ENCODE measurements around the gene TSPAN32.
"Not testable (repeated sequence)": the region's sequence is repeated elsewhere in the genome, so short reads cannot be mapped to it uniquely, and the experiment has no call there.

TSPAN32 gene

DNA sequence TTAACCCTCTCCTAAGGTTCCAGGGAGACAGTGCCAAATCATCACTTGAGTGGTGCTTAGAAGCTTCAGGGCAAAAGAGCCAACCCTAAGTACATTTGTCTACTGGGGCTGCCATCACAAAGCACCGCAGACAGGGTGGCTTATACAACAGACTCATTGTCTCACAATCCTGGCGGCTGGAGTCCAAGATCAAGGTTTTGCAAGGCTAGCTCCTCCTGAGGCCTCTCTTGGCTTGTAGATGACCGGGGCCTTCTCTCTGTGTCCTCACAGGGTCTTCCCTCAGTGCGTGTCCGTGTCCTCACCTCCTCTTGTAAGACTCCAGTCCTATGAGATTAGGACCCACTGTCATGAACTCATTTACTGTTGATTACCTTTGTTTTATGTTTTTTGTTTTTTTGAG, 41.2 kb downstream of the TSPAN32 start:
- DNase-seq (ENCODE audit: insufficient read length) (no peak), FAIRE-seq (no peak)
- TF ChIP-seq POLR2A (IDR thresholded peaks at IDR 0.05; ENCODE audit: low read depth, low read length) (no peak), TAF1 (IDR thresholded peaks at IDR 0.05; ENCODE audit: borderline replicate concordance, low read depth, low read length) (no peak), POLR2AphosphoS5 (IDR thresholded peaks at IDR 0.05; ENCODE audit: low read depth, low read length) (no peak)

DNA sequence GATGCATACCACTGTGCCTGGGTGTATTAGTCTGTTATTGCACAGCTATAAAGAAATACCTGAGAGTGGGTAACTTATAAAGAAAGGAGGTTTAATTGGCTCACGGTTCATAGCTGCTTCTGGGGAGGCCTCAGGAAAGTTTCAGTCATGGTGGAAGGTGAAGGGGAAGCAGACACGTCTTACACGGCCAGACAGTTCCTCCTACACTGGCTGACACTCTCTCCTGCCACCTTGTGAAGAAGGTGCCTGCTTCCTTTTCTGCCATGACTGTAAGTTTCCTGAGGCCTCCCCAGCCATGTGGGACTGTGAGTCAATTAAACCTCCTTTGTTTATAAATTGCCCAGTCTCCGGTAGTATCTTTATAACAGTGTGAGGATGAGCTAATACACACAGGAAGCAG, 41.7 kb downstream of the TSPAN32 start:
- TF ChIP-seq POLR2AphosphoS5 (IDR thresholded peaks at IDR 0.05; ENCODE audit: low read depth, low read length) (no peak), TAF1 (IDR thresholded peaks at IDR 0.05; ENCODE audit: borderline replicate concordance, low read depth, low read length) (no peak), POLR2A (IDR thresholded peaks at IDR 0.05; ENCODE audit: low read depth, low read length) (no peak)
- FAIRE-seq: no peak
- DNase-seq (ENCODE audit: insufficient read length): no peak

DNA sequence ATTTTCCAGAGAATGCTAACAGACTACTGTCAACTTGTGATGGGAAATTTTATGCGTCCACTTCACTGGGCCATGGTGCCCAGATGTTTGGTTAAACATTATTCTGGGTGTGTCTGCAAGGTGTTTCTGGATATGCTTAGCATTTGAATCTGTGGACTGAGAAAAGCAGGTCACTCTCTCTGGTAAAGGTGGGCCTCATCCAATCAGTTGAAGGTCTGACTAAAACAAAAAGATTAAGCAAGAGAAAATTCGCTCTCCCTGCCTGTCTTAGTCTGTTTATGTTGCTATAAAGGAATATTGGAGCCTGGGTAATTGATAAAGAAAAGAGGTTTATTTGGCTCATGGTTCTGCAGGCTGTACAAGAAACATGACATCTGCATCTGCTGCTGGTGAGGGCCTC, 43.2 kb downstream of the TSPAN32 start:
- no peak for FAIRE-seq
- no peak for DNase-seq (ENCODE audit: insufficient read length)
- TF ChIP-seq TAF1 (IDR thresholded peaks at IDR 0.05; ENCODE audit: borderline replicate concordance, low read depth, low read length): no peak
- TF ChIP-seq POLR2A (IDR thresholded peaks at IDR 0.05; ENCODE audit: low read depth, low read length): no peak
- no peak for TF ChIP-seq POLR2AphosphoS5 (IDR thresholded peaks at IDR 0.05; ENCODE audit: low read depth, low read length)

DNA sequence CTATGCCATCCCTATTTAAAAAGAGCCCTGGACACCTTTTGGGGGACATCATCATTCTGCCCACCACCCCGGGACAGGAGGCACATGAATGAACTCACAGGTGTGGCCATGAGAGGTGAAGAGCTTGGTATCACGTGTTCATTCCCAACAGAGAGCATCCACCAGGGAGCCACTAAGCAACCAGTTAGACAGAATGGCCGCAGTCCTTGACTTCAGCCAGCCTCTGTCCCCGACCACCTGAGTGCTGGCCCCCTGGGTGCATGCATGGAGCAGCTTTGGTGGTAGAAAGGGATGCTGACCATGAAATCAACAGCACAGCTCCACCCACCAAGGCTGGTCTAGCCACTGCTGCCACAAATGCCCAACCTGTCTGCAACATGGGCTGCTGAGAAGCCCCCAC, 44.2 kb downstream of the TSPAN32 start:
- FAIRE-seq (no peak), DNase-seq (ENCODE audit: insufficient read length) (no peak)
- TF ChIP-seq TAF1 (IDR thresholded peaks at IDR 0.05; ENCODE audit: borderline replicate concordance, low read depth, low read length) (no peak), POLR2A (IDR thresholded peaks at IDR 0.05; ENCODE audit: low read depth, low read length) (no peak), POLR2AphosphoS5 (IDR thresholded peaks at IDR 0.05; ENCODE audit: low read depth, low read length) (no peak)

DNA sequence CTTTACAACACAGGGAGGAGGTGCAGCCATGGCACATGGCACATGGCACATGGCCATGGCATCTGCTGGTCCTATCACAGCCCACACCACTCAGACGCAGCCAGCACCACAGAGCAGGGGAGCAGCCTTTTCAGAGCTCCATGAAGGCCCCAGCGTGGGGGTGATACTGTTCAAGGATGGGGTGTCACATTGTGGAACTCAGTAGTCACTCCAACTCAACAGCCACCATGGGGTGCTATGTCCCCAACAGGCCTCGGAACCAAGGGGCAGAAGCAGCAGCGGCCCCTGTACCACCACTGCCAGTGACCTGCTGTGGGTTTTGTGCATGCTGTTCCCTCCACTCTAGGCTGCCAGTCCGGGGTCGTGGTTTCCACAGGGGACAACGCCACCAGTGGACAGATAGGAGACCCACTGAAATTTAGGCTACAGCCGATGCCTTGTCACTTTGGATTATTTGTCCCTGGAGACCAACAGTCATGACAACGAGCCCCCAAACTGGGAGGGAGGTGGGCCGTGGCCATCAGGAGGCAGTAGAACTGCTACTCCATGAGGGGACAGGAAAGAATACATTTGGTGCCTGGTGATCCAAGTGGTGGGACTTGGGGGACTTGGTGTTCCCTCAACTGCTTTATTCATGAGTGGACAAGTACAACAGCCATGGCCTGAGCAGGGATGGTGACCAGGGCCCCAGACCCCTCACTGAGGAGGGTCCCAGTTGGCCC, 44.9 kb downstream of the TSPAN32 start:
- TF ChIP-seq POLR2A (IDR thresholded peaks at IDR 0.05; ENCODE audit: low read depth, low read length): no peak
- no peak for TF ChIP-seq POLR2AphosphoS5 (IDR thresholded peaks at IDR 0.05; ENCODE audit: low read depth, low read length)
- no peak for TF ChIP-seq TAF1 (IDR thresholded peaks at IDR 0.05; ENCODE audit: borderline replicate concordance, low read depth, low read length)
- FAIRE-seq: no peak
- DNase-seq (ENCODE audit: insufficient read length): no peak

DNA sequence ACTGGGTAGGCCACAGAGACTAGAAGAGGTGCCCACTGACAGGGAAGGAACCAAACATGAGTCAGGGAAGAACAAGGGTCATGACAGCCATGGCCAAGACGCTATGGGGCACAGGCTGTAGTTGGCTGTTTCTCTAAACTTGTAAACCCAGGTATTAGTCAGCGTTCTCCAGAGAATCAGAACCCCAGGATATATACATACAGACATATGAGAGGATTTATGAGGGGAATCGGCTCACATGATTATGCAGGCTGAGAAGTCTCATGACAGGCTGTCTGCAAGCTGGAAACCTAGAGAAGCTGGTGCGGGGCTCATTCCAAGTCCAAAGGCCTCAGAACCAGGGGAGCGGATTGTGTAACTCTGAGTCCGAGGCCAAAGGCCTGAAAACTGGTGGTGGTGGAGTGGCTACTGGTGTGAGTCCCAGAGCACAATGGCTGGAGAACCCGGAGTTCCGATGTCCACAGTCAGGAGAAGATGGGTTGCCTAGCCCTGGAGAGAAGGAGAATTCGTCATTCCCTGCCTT, 45.6 kb downstream of the TSPAN32 start:
- FAIRE-seq: no peak

DNA sequence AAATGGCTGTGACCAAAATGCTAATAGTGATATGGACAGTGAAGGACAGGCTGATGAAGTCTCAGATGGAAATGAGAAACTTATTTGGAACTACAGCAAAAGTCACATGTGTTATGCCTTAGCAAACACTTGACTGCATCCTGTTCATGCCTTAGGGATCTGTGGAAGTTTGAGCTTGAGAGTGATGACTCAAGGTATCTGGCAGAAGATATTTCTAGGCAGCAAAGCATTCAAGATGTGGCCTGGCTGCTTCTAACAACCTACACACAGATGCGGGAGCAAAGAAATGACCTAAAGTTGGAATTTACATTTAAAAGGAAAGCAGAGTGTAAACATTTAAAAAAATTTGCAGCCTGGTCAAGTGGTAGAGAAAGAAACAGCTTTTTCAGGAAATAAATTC, 47.2 kb downstream of the TSPAN32 start:
- TF ChIP-seq POLR2AphosphoS5 (IDR thresholded peaks at IDR 0.05; ENCODE audit: low read depth, low read length) (no peak), POLR2A (IDR thresholded peaks at IDR 0.05; ENCODE audit: low read depth, low read length) (no peak), TAF1 (IDR thresholded peaks at IDR 0.05; ENCODE audit: borderline replicate concordance, low read depth, low read length) (no peak)
- DNase-seq (ENCODE audit: insufficient read length) (no peak), FAIRE-seq (no peak)

More for the DNA sequence above, 45.6 kb downstream of the TSPAN32 start:
- no peak for DNase-seq (ENCODE audit: insufficient read length)
- no peak for TF ChIP-seq POLR2A (IDR thresholded peaks at IDR 0.05; ENCODE audit: low read depth, low read length)

DNA sequence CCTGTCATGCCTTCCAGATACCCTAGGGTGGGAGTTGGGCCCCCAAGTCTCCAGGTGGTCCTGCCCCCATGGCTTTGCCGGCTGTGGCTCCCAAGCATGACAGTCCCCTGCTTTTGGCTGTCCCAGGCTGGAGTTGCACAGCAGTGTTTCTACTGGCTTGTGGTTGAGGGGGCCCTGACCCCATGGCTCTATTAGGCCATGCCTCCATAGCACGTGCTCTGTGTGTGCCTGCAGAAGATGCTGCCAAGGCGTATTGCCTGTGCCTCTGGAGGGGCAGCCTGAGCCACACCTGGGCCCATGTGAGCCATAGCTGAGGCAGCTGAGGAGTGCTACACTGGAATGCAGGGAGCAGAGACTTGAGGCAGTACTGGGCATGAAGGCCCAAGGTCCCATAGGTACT, 49.9 kb downstream of the TSPAN32 start:
- DNase-seq (ENCODE audit: insufficient read length) (no peak), FAIRE-seq (no peak)
- no peak for TF ChIP-seq POLR2AphosphoS5 (IDR thresholded peaks at IDR 0.05; ENCODE audit: low read depth, low read length)
- TF ChIP-seq TAF1 (IDR thresholded peaks at IDR 0.05; ENCODE audit: borderline replicate concordance, low read depth, low read length): no peak
- no peak for TF ChIP-seq POLR2A (IDR thresholded peaks at IDR 0.05; ENCODE audit: low read depth, low read length)

DNA sequence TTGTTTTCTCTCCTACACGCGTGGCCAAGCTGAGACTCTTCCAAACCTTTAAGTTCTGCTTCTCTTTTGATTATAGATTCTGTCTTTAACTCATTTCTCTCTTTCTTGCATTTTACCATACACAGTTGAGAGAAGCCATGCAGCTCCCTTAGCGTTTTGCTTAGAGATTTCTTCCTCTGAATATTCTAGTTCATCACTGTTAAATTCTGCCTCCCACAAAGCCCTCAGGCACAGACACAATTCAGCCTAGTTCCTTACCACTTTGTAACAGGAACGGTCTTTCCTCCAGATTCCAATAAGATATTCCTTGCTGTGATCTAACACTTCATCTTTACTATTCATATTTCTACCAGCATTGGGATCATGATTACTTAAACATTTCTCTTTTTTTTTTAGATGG, 50.6 kb downstream of the TSPAN32 start:
- no peak for DNase-seq (ENCODE audit: insufficient read length)
- no peak for TF ChIP-seq TAF1 (IDR thresholded peaks at IDR 0.05; ENCODE audit: borderline replicate concordance, low read depth, low read length)
- TF ChIP-seq POLR2AphosphoS5 (IDR thresholded peaks at IDR 0.05; ENCODE audit: low read depth, low read length): no peak
- no peak for TF ChIP-seq POLR2A (IDR thresholded peaks at IDR 0.05; ENCODE audit: low read depth, low read length)
- FAIRE-seq: no peak

DNA sequence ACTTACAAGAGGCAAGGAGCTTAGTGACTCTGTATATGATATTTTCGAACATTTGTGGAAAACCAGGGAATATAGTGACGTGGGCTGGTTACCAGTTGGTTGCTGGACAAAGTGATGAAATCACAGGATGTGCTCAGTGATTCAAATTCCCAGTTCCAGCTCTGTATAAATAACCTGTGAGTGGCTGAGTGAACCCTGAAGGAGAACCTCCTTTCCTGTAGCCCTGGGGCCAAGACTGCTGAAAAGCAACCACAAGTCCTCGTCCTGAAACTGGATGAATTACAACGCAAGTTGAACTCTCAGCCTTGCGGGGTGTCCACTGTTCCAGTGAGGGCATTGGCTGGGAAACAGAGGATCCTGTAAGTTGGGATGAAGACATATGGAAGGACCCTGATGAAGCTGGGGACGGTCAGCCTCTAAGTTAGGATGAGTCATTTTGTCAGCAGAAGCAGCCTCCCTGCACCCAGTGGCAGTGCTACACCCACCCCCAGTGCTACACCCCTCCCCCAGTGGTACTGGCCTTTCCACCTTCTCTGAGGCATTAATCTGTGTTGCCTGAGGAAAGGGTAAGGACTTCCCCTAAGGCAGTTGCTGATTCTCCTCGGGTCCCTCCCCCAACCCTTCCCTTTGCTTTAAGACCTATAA, 53.3 kb downstream of the TSPAN32 start:
- DNase-seq (ENCODE audit: insufficient read length) (no peak), FAIRE-seq (no peak)
- no peak for TF ChIP-seq POLR2AphosphoS5 (IDR thresholded peaks at IDR 0.05; ENCODE audit: low read depth, low read length)
- no peak for TF ChIP-seq POLR2A (IDR thresholded peaks at IDR 0.05; ENCODE audit: low read depth, low read length)
- TF ChIP-seq TAF1 (IDR thresholded peaks at IDR 0.05; ENCODE audit: borderline replicate concordance, low read depth, low read length): no peak

DNA sequence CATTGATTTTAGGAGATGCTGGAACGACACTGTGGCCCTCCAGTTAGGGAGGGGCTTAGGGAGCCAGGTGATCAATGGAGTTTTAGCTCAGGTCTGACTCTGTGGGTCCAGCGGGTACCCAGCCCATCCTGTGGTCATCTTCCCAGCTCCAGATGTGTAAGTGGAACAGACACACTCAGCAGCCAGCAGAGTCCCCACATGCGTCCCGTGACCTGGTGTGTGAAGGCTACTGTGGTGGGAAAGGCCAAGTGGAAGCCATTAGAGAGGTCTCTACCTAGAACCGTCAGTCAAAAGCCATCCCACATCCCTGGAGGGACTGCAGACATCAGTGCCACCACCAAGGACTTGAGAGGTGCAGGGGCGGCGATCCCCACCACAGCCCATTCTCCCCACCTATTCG, 55.4 kb downstream of the TSPAN32 start:
- no peak for TF ChIP-seq POLR2AphosphoS5 (IDR thresholded peaks at IDR 0.05; ENCODE audit: low read depth, low read length)
- no peak for TF ChIP-seq TAF1 (IDR thresholded peaks at IDR 0.05; ENCODE audit: borderline replicate concordance, low read depth, low read length)
- TF ChIP-seq POLR2A (IDR thresholded peaks at IDR 0.05; ENCODE audit: low read depth, low read length): no peak
- FAIRE-seq (no peak), DNase-seq (ENCODE audit: insufficient read length) (no peak)

DNA sequence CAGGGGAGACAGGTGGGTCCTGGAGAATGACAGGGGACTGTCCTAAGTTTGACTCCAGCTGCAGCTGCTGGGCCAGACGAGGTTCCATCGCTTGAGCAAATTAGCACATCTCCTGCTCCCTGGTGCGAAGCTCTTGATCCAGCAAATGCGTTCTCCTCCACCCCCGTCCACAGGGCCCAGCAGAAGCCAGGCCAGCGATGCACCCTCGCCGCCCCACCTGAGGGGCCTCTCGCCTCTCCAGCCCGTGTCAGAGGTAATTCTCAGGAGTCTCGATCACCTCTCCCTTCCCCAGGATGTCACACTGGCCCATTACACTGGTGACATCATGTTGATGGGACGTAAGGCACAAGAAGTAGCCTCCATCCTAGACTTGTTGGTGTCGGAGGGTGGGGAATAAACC, 55.8 kb downstream of the TSPAN32 start:
- not testable (repeated sequence) for DNase-seq (ENCODE audit: insufficient read length); FAIRE-seq

Data from GM12892 (cell line).